Measurements from ENCODE around the gene ABCF2.
A peak's percentile ranks its signal among the peaks of the same experiment; 100 is the strongest.

The ABCF2 gene

GRCh38 chr7:151242159-151243044 is 15.4 kb upstream of the ABCF2 start:
- no peak for DNase-seq (ENCODE audit: low spot score)

- DNase-seq (ENCODE audit: low spot score) = no peak
Measured at GRCh38 chr7:151241755-151242096, 14.7 kb upstream of the ABCF2 start.

GRCh38 chr7:151240942-151241754 is 14.1 kb upstream of the ABCF2 start:
- DNase-seq (ENCODE audit: low spot score) = no peak

GRCh38 chr7:151240536-151240935 is 13.5 kb upstream of the ABCF2 start:
- DNase-seq (ENCODE audit: low spot score) = no peak

GRCh38 chr7:151239837-151240459 is 12.9 kb upstream of the ABCF2 start:
- DNase-seq (ENCODE audit: low spot score) = no peak

GRCh38 chr7:151238924-151239836 is 12.2 kb upstream of the ABCF2 start:
- no peak for DNase-seq (ENCODE audit: low spot score)

GRCh38 chr7:151238190-151238810 is 11.3 kb upstream of the ABCF2 start:
- no peak for DNase-seq (ENCODE audit: low spot score)

- no peak for DNase-seq (ENCODE audit: low spot score)
Measured at GRCh38 chr7:151237244-151238189, 10.5 kb upstream of the ABCF2 start.

- DNase-seq (ENCODE audit: low spot score) = no peak
Measured at GRCh38 chr7:151236406-151236805, 9.4 kb upstream of the ABCF2 start.

- no peak for DNase-seq (ENCODE audit: low spot score)
Measured at GRCh38 chr7:151235091-151235787, 8.2 kb upstream of the ABCF2 start.

- DNase-seq (ENCODE audit: low spot score) = no peak
Measured at GRCh38 chr7:151233804-151234203, 6.8 kb upstream of the ABCF2 start.

GRCh38 chr7:151232917-151233701 is 6.1 kb upstream of the ABCF2 start:
- peak; percentile 90 for DNase-seq (ENCODE audit: low spot score)

- DNase-seq (ENCODE audit: low spot score) = peak; percentile 96
Measured at GRCh38 chr7:151232091-151232916, 5.3 kb upstream of the ABCF2 start, which contains the start of gene CHPF2. TSS of gene CHPF2 (plus strand) at chr7:151232483. CDS start at chr7:151234012, 1,529 bp downstream.

- no peak for DNase-seq (ENCODE audit: low spot score)
Measured at GRCh38 chr7:151231080-151231479, 4.1 kb upstream of the ABCF2 start.

- no peak for DNase-seq (ENCODE audit: low spot score)
Measured at GRCh38 chr7:151229249-151229648, 2.2 kb upstream of the ABCF2 start.

GRCh38 chr7:151228024-151228866 is 1.2 kb upstream of the ABCF2 start:
- DNase-seq (ENCODE audit: low spot score) = no peak

- DNase-seq (ENCODE audit: low spot score) = no peak
Measured at GRCh38 chr7:151226560-151226874, 488 bp downstream of the ABCF2 start.
